IMR-90 (cell line): ENCODE data around the gene GABRD. TPM values are rescaled to one million over a fixed set of nuclear protein-coding genes. Genes with fewer than 3 reads are reported as not detected.

Source experiments
- ATAC-seq: fragments of 200-7000 bp; cut with Tn5 transposase; 2 replicates; pipeline ENCODE4 v1.9.1; 2020; ENCODE audit warnings: low read depth, mild to moderate bottlenecking, moderate library complexity
- BruUV-seq: library from RNA; stranded (reverse); fragments of 400-500 nt; replicated peaks from 2 replicates; lab custom pipeline; 2021; lab: Mats Ljungman, UMichigan
- CTCF ChIA-PET: fragments of 300-600 bp; formaldehyde crosslinking; extraction: SDS; loops from one replicate; lab custom pipeline; 2021; ENCODE audit warnings: antibody characterized with exemption; lab: Yijun Ruan, JAX
- POLR2A ChIA-PET: fragments of 300-600 bp; sonication (Branson Sonifier 250); formaldehyde crosslinking; loops from one replicate; lab custom pipeline; 2022; ENCODE audit warnings: antibody characterized with exemption; ENCODE audit not compliant: unreplicated experiment; lab: Charles Lee
- DNase-seq: peaks from one replicate; pipeline ENCODE4 v3.0.0; 2013
- H2AFZ ChIP-seq: replicated peaks from 2 replicates; pipeline ENCODE3; 2013; ENCODE audit warnings: low read length, mild to moderate bottlenecking; ENCODE audit not compliant: poor library complexity
- H2AK5ac ChIP-seq: 2 replicates; pipeline ENCODE4 v1.6.1; 2013; ENCODE audit warnings: low read depth, low read length, inconsistent platforms
- H2AK9ac ChIP-seq: replicated peaks from 2 replicates; pipeline ENCODE3; 2013; ENCODE audit warnings: mild to moderate bottlenecking, low read depth, low read length, moderate library complexity; ENCODE audit not compliant: poor library complexity
- H2BK120ac ChIP-seq: 2 replicates; pipeline ENCODE4 v1.6.1; 2013; ENCODE audit warnings: low read depth, low read length, inconsistent platforms
- H2BK15ac ChIP-seq: 3 replicates; pipeline ENCODE4 v1.6.1; 2013; ENCODE audit warnings: low read depth, low read length, inconsistent platforms
- H2BK20ac ChIP-seq: 2 replicates; pipeline ENCODE4 v1.6.1; 2013; ENCODE audit warnings: low read depth, mild to moderate bottlenecking, inconsistent platforms, low read length, moderate library complexity
- H2BK5ac ChIP-seq: 2 replicates; pipeline ENCODE4 v1.6.1; 2013; ENCODE audit warnings: mild to moderate bottlenecking, low read depth, low read length, inconsistent platforms; ENCODE audit not compliant: poor library complexity, severe bottlenecking
- H3K14ac ChIP-seq: replicated peaks from 2 replicates; pipeline ENCODE4 v1.6.1; 2013; ENCODE audit warnings: low read depth, low read length, inconsistent platforms
- H3K18ac ChIP-seq: 2 replicates; pipeline ENCODE4 v1.6.1; 2013; ENCODE audit warnings: low read depth, low read length, control low read depth
- H3K23ac ChIP-seq: 2 replicates; pipeline ENCODE4 v1.6.1; 2013; ENCODE audit warnings: low read depth, low read length, inconsistent platforms
- H3K27ac ChIP-seq: 2 replicates; pipeline ENCODE4 v1.5.1; 2013; ENCODE audit warnings: mild to moderate bottlenecking, control low read depth, low read length; ENCODE audit not compliant: insufficient read depth
- H3K27me3 ChIP-seq: 2 replicates; pipeline ENCODE4 v1.6.1; 2013; ENCODE audit warnings: low read length; ENCODE audit not compliant: control insufficient read depth, insufficient read depth
- H3K36me3 ChIP-seq: 2 replicates; pipeline ENCODE4 v1.6.1; 2013; ENCODE audit warnings: low read length, mixed read lengths; ENCODE audit not compliant: control insufficient read depth, insufficient read depth
- H3K4ac ChIP-seq: 2 replicates; pipeline ENCODE4 v1.6.1; 2013; ENCODE audit warnings: low read depth, low read length, inconsistent platforms
- H3K4me1 ChIP-seq: 2 replicates; pipeline ENCODE4 v1.6.1; 2013; ENCODE audit warnings: low read length, mixed read lengths; ENCODE audit not compliant: control insufficient read depth, insufficient read depth
- H3K4me2 ChIP-seq: 2 replicates; pipeline ENCODE4 v1.6.1; 2013; ENCODE audit warnings: low read depth, mild to moderate bottlenecking, control low read depth, low read length, moderate library complexity
- H3K4me3 ChIP-seq: 2 replicates; pipeline ENCODE4 v1.5.1; 2013; ENCODE audit warnings: low read depth, mild to moderate bottlenecking, control low read depth, low read length, moderate library complexity; ENCODE audit not compliant: insufficient read depth
- H3K56ac ChIP-seq: 2 replicates; pipeline ENCODE4 v1.6.1; 2013; ENCODE audit warnings: low read length, inconsistent platforms; ENCODE audit not compliant: insufficient read depth; ENCODE audit errors: extremely low read depth
- H3K79me1 ChIP-seq, 2 experiments: 2 replicates each; pipeline ENCODE4 v1.6.1; 2013; ENCODE audit warnings: low read length in 2 of 2, inconsistent platforms in 1 of 2, low read depth in 1 of 2
- H3K9ac ChIP-seq: 2 replicates; pipeline ENCODE4 v1.6.1; 2013; ENCODE audit warnings: low read depth, low read length, control low read depth
- H3K9me1 ChIP-seq: 2 replicates; pipeline ENCODE4 v1.6.1; 2013; ENCODE audit warnings: low read length, inconsistent platforms; ENCODE audit not compliant: insufficient read depth
- H3K9me3 ChIP-seq: 2 replicates; pipeline ENCODE4 v1.6.1; 2013; ENCODE audit warnings: low read length; ENCODE audit not compliant: control insufficient read depth, insufficient read depth
- H4K20me1 ChIP-seq: 2 replicates; pipeline ENCODE4 v1.6.1; 2013; ENCODE audit warnings: low read length, inconsistent platforms; ENCODE audit not compliant: insufficient read depth
- H4K5ac ChIP-seq: 2 replicates; pipeline ENCODE4 v1.6.1; 2013; ENCODE audit warnings: mild to moderate bottlenecking, low read depth, low read length, control low read depth
- H4K8ac ChIP-seq, 2 experiments: 2 replicates each; pipeline ENCODE4 v1.6.1; 2013; ENCODE audit warnings: low read depth in 2 of 2, low read length in 2 of 2, control low read depth in 1 of 2, inconsistent platforms in 1 of 2
- H4K91ac ChIP-seq: 2 replicates; pipeline ENCODE4 v1.6.1; 2013; ENCODE audit warnings: low read depth, low read length, inconsistent platforms; ENCODE audit not compliant: insufficient read depth
- BHLHE40 ChIP-seq: fragments of 150-350 bp; IDR thresholded peaks from 2 replicates; pipeline ENCODE4 v1.6.1; 2016; ENCODE audit warnings: mild to moderate bottlenecking, low read depth, low read length
- CEBPB ChIP-seq: IDR thresholded peaks from 2 replicates; pipeline ENCODE4 v1.6.1; 2012; ENCODE audit warnings: low read depth, low read length, improper control_type of control experiment
- CHD1 ChIP-seq: IDR thresholded peaks from 2 replicates; pipeline ENCODE4 v1.6.1; 2012; ENCODE audit warnings: low read depth, low read length, improper control_type of control experiment
- ELK1 ChIP-seq: fragments of 150-350 bp; IDR thresholded peaks from 2 replicates; pipeline ENCODE4 v1.6.1; 2016; ENCODE audit warnings: low read depth, mild to moderate bottlenecking, low read length, moderate library complexity, borderline replicate concordance
- FOS ChIP-seq: fragments of 150-350 bp; IDR thresholded peaks from 2 replicates; pipeline ENCODE4 v1.6.1; 2016; ENCODE audit warnings: low read depth, low read length
- MAFK ChIP-seq: IDR thresholded peaks from 2 replicates; pipeline ENCODE4 v1.6.1; 2012; ENCODE audit warnings: low read depth, low read length, improper control_type of control experiment
- MAZ ChIP-seq: IDR thresholded peaks from 2 replicates; pipeline ENCODE4 v1.6.1; 2012; ENCODE audit warnings: low read depth, mild to moderate bottlenecking, low read length, improper control_type of control experiment, moderate library complexity, borderline replicate concordance
- MXI1 ChIP-seq: IDR thresholded peaks from 2 replicates; pipeline ENCODE4 v1.6.1; 2012; ENCODE audit warnings: low read depth, mild to moderate bottlenecking, low read length, moderate library complexity, borderline replicate concordance
- NFE2L2 ChIP-seq: fragments of 150-350 bp; IDR thresholded peaks from 2 replicates; pipeline ENCODE4 v1.6.1; 2016; ENCODE audit warnings: low read depth, mild to moderate bottlenecking, low read length
- POLR2A ChIP-seq: IDR thresholded peaks from 2 replicates; pipeline ENCODE4 v1.6.1; 2012; ENCODE audit warnings: mild to moderate bottlenecking, low read depth, low read length
- RAD21 ChIP-seq: IDR thresholded peaks from 2 replicates; pipeline ENCODE4 v1.6.1; 2012; ENCODE audit warnings: low read length, improper control_type of control experiment
- RCOR1 ChIP-seq: IDR thresholded peaks from 2 replicates; pipeline ENCODE4 v1.6.1; 2012; ENCODE audit warnings: mild to moderate bottlenecking, low read length, improper control_type of control experiment; ENCODE audit not compliant: insufficient replicate concordance
- SMC3 ChIP-seq: fragments of 150-350 bp; IDR thresholded peaks from 2 replicates; pipeline ENCODE4 v1.6.1; 2016; ENCODE audit warnings: low read depth, mild to moderate bottlenecking, antibody characterized with exemption, low read length, moderate library complexity
- WGBS, 2 experiments: methylation state at CpG; one replicate each; pipeline versions ENCODE4 v1.1.5 to v1.1.7; 2013; ENCODE audit warnings: missing lambda C conversion rate in 2 of 2; ENCODE audit not compliant: insufficient read length in 1 of 2; ENCODE audit errors: extremely low coverage in 2 of 2; 5-methylcytosine and 5-hydroxymethylcytosine counted together
- dilution Hi-C: fragments of 300-500 bp; cut with HindIII; formaldehyde crosslinking; loops from one replicate; pipeline ENCODE4 v1.14.3; 2018; ENCODE audit warnings: low sequenced_read_pairs; ENCODE audit not compliant: unreplicated experiment
- in situ Hi-C: fragments of 300-500 bp; cut with MboI; formaldehyde crosslinking; loops from 3 replicates; pipeline ENCODE4 v1.14.3; 2019; ENCODE audit warnings: low sequenced_read_pairs, inconsistent platforms, mixed read lengths
- intact Hi-C: fragments of 100-400 bp; cut with micrococcal nuclease; formaldehyde crosslinking; loops from 2 replicates; pipeline ENCODE4 v1.10.0; 2022
- polyA plus RNA-seq, 3 experiments: library from polyadenylated mRNA; depleted of rRNA; stranded (reverse); fragments of >200 nt; gene quantifications; 2 replicates each; pipeline ENCODE4 v1.2.3, GENCODE V29; 2012; ENCODE audit warnings: low replicate concordance in 1 of 3
- total RNA-seq: library from RNA; depleted of rRNA; stranded (reverse); fragments of >200 nt; gene quantifications from 2 replicates; pipeline ENCODE4 v1.2.3, GENCODE V29; 2012
- TF ChIP-seq, protein P1 (sequence below): fragments of 150-350 bp; IDR thresholded peaks from 2 replicates; pipeline ENCODE4 v1.6.1; 2017; ENCODE audit warnings: mild to moderate bottlenecking, antibody characterized with exemption, low read length, low read depth
- TF ChIP-seq, protein P2 (sequence below): conservative IDR thresholded peaks from 2 replicates; pipeline ENCODE4 v1.5.1; 2012; ENCODE audit warnings: mild to moderate bottlenecking, low read depth, low read length, improper control_type of control experiment

The GABRD gene
- total and polyA plus RNA-seq, 2 of the 4 experiments (the other 2 are of a cell fraction): not detected

DNA sequence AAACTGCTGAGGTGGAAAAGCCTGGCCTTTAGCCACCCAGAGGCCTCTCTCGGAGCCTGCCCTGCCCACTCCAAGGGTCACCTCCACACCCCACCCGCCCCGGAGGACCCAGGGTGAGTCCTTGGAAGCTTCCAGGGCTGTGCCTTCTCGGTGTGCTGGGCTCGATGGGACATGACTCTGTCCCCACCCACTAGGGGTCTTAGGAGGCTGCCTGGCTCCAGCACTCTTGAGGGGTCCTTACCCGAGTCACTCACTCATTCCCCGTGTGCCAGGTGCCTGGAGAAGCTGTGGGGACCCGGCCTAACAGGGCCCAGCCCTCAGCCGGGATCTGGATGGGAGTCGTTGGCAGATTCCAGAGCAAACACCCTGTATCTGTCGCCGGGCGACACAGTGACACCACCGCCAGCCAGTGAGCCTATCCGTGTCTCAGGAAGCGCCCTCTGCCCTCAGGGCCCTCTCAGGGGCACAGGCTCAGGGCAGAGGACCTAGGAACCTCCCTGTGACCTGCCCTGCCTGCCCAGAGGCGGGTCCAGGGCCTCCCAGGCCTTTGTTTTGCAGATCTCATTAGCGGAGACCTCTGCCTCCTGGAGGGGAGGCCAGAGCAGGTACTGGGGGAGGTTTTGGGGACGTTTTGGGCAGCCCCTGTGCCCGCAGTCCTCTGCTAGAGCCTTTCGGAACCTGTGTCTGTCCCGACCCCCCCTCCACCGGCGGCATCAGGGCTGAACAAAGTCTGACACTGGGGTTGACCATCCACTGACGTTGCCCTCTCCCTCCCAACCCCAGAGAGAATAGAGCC, 28.0 kb downstream of the GABRD start:
- Histone ChIP-seq H4K8ac (no peak overlapping the region), H2AK9ac (no peak overlapping the region), H3K4me3 (no peak overlapping the region), H4K91ac (no peak overlapping the region), H2BK120ac (no peak overlapping the region), H4K5ac (no peak overlapping the region), H2AK5ac (no peak overlapping the region), H2BK15ac (no peak overlapping the region), H3K4me2 (no peak overlapping the region), H2BK5ac (no peak overlapping the region), H3K9me3 (no peaks in the 10 kb centered on the region; the same call in 1 of the 2 replicates), H3K18ac (no peak overlapping the region), H3K4ac (no peak overlapping the region), H3K23ac (no peak overlapping the region), H3K9me1 (no peaks in the 10 kb centered on the region), H4K20me1 (no peaks in the 10 kb centered on the region; the same call in 1 of the 2 replicates), H3K79me1 (no peaks in the 10 kb centered on the region), H3K9ac (no peak overlapping the region), H3K56ac (no peak overlapping the region), H3K27ac (no peak overlapping the region), H2AFZ (no peak overlapping the region), H3K36me3 (no peaks in the 10 kb centered on the region), H3K14ac (no peak overlapping the region), H3K4me1 (peaks cover 2% of the 10 kb centered on the region; the same call in 1 of the 2 replicates), H2BK20ac (no peak overlapping the region), H3K27me3 (peaks cover 56% of the 10 kb centered on the region)
- dilution Hi-C loops (no loop called here), in situ Hi-C loops (loop anchor here (10.0 kb wide), 1 partner anchor 92 kb away; no protein-coding TSS in a partner anchor), intact Hi-C loops (loop anchor here (5.0 kb wide), 1 partner anchor 85 kb away; no protein-coding TSS in a partner anchor)
- CTCF ChIA-PET: no interaction called here
- POLR2A ChIA-PET: no interaction called here
- no TSS peak for BruUV-seq
- ATAC-seq (no peak), DNase-seq (no peak)
- 45% methylated on average over 7 of the region's 25 CpGs; no CpG with 5 or more reads in 1 of the 2 experiments for WGBS, 2 experiments
- TF ChIP-seq ELK1: no peak
- TF ChIP-seq MXI1: no peak
- TF ChIP-seq SMC3: no peak
- no peak for TF ChIP-seq CHD1
- TF ChIP-seq NFE2L2: no peak
- no peak for TF ChIP-seq RCOR1
- no peak for TF ChIP-seq RAD21
- TF ChIP-seq MAFK: no peak
- no peak for TF ChIP-seq FOS
- TF ChIP-seq MAZ: no peak
- TF ChIP-seq, protein P1, sequence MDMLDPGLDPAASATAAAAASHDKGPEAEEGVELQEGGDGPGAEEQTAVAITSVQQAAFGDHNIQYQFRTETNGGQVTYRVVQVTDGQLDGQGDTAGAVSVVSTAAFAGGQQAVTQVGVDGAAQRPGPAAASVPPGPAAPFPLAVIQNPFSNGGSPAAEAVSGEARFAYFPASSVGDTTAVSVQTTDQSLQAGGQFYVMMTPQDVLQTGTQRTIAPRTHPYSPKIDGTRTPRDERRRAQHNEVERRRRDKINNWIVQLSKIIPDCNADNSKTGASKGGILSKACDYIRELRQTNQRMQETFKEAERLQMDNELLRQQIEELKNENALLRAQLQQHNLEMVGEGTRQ: no peak
- no peak for TF ChIP-seq POLR2A
- TF ChIP-seq BHLHE40: no peak
- TF ChIP-seq, protein P2, sequence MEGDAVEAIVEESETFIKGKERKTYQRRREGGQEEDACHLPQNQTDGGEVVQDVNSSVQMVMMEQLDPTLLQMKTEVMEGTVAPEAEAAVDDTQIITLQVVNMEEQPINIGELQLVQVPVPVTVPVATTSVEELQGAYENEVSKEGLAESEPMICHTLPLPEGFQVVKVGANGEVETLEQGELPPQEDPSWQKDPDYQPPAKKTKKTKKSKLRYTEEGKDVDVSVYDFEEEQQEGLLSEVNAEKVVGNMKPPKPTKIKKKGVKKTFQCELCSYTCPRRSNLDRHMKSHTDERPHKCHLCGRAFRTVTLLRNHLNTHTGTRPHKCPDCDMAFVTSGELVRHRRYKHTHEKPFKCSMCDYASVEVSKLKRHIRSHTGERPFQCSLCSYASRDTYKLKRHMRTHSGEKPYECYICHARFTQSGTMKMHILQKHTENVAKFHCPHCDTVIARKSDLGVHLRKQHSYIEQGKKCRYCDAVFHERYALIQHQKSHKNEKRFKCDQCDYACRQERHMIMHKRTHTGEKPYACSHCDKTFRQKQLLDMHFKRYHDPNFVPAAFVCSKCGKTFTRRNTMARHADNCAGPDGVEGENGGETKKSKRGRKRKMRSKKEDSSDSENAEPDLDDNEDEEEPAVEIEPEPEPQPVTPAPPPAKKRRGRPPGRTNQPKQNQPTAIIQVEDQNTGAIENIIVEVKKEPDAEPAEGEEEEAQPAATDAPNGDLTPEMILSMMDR: no peak
- no peak for TF ChIP-seq CEBPB
